ENCODE results near the gene TTC3. TPM values are rescaled to one million over a fixed set of nuclear protein-coding genes. Genes with fewer than 3 reads are reported as not detected.

Gene TTC3
- total RNA-seq, 1 experiment from 2014 or later: 29.0 TPM

DNA sequence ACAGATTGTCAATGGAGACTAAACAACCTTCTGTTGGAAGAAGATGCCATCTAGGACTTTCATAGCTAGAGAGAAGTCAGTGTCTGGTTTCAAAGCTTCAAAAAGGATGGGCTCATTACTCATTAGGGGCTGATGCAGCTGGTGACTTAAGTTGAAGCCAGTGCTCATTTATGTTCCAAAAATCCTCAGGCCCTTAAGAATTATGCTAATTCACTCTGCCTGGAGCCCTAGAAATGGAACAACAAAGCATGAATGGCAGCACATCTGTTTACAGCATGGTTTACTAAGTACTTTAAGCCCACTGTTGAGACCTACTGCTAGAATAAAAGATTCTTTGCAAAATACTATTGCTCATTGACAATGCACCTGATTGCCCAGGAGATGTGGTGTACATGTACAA, 63.7 kb downstream of the TTC3 start:
- Mint-ChIP-seq H3K4me3 (no peak overlapping the region), H3K36me3 (peaks cover 13% of the 10 kb centered on the region), H3K4me1 (no peaks in the 10 kb centered on the region), H3K27me3 (ENCODE audit: low read depth) (no peaks in the 10 kb centered on the region), H3K27ac (no peak overlapping the region), H3K9me3 (peaks cover 3% of the 10 kb centered on the region; the same call in 1 of the 2 replicates)
- no peak for DNase-seq (ENCODE audit: low spot score)
- ChIA-PET CTCF (interaction anchor here (1.0 kb wide), 1 partner anchor 16 kb away, joined by 3 read pairs; no protein-coding TSS in a partner anchor), POLR2A (no interaction called here)
- TF ChIP-seq MXD4 (CRISPR knock-in tag; IDR thresholded peaks at IDR 0.05; ENCODE audit: borderline replicate concordance) (no peak), NR3C1 (CRISPR knock-in tag; conservative IDR thresholded peaks at IDR 0.05; ENCODE audit: low read depth) (no peak), TP53 (CRISPR knock-in tag; IDR thresholded peaks at IDR 0.05) (no peak), NFATC4 (CRISPR knock-in tag; IDR thresholded peaks at IDR 0.05) (no peak), RORB (CRISPR knock-in tag; IDR thresholded peaks at IDR 0.05) (no peak), OVOL2 (CRISPR knock-in tag; IDR thresholded peaks at IDR 0.05; ENCODE audit: borderline replicate concordance) (no peak), IRF2 (CRISPR knock-in tag; IDR thresholded peaks at IDR 0.05; ENCODE audit: borderline replicate concordance, low read depth) (no peak)
- TF ChIP-seq, protein P1, sequence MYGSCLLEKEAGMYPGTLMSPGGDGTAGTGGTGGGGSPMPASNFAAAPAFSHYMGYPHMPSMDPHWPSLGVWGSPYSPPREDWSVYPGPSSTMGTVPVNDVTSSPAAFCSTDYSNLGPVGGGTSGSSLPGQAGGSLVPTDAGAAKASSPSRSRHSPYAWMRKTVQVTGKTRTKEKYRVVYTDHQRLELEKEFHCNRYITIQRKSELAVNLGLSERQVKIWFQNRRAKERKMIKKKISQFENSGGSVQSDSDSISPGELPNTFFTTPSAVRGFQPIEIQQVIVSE (CRISPR knock-in tag; IDR thresholded peaks at IDR 0.05; ENCODE audit: borderline replicate concordance): no peak
- TF ChIP-seq, protein P2, sequence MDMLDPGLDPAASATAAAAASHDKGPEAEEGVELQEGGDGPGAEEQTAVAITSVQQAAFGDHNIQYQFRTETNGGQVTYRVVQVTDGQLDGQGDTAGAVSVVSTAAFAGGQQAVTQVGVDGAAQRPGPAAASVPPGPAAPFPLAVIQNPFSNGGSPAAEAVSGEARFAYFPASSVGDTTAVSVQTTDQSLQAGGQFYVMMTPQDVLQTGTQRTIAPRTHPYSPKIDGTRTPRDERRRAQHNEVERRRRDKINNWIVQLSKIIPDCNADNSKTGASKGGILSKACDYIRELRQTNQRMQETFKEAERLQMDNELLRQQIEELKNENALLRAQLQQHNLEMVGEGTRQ (CRISPR knock-in tag; IDR thresholded peaks at IDR 0.05): no peak
- TF ChIP-seq, protein P3, sequence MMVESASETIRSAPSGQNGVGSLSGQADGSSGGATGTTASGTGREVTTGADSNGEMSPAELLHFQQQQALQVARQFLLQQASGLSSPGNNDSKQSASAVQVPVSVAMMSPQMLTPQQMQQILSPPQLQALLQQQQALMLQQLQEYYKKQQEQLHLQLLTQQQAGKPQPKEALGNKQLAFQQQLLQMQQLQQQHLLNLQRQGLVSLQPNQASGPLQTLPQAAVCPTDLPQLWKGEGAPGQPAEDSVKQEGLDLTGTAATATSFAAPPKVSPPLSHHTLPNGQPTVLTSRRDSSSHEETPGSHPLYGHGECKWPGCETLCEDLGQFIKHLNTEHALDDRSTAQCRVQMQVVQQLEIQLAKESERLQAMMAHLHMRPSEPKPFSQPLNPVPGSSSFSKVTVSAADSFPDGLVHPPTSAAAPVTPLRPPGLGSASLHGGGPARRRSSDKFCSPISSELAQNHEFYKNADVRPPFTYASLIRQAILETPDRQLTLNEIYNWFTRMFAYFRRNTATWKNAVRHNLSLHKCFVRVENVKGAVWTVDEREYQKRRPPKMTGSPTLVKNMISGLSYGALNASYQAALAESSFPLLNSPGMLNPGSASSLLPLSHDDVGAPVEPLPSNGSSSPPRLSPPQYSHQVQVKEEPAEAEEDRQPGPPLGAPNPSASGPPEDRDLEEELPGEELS (CRISPR knock-in tag; IDR thresholded peaks at IDR 0.05): no peak
- ATAC-seq: no peak

- DNase-seq (ENCODE audit: low spot score) (no peak), ATAC-seq (no peak)
- peaks cover 17% of the 10 kb centered on the region for H3K36me3 Mint-ChIP-seq
- no peak overlapping the region for H3K27ac Mint-ChIP-seq
- TF ChIP-seq SMAD3 (CRISPR knock-in tag; IDR thresholded peaks at IDR 0.05; ENCODE audit: borderline replicate concordance): no peak
- no peak for TF ChIP-seq SP1 (CRISPR knock-in tag; conservative IDR thresholded peaks at IDR 0.05)
- no peak for TF ChIP-seq ZNF138 (CRISPR knock-in tag; conservative IDR thresholded peaks at IDR 0.05)
- TF ChIP-seq, protein P2 (CRISPR knock-in tag; IDR thresholded peaks at IDR 0.05): no peak
- TF ChIP-seq, protein P4, sequence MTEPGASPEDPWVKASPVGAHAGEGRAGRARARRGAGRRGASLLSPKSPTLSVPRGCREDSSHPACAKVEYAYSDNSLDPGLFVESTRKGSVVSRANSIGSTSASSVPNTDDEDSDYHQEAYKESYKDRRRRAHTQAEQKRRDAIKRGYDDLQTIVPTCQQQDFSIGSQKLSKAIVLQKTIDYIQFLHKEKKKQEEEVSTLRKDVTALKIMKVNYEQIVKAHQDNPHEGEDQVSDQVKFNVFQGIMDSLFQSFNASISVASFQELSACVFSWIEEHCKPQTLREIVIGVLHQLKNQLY (CRISPR knock-in tag; IDR thresholded peaks at IDR 0.05): no peak
- TF ChIP-seq AFF4 (CRISPR knock-in tag; IDR thresholded peaks at IDR 0.05; ENCODE audit: borderline replicate concordance): no peak
- TF ChIP-seq SMAD4 (CRISPR knock-in tag; IDR thresholded peaks at IDR 0.05): no peak
- no peak for TF ChIP-seq FOXP1 (CRISPR knock-in tag; IDR thresholded peaks at IDR 0.05; ENCODE audit: borderline replicate concordance)
- TF ChIP-seq JAZF1 (CRISPR knock-in tag; IDR thresholded peaks at IDR 0.05): no peak
- no peak for TF ChIP-seq NFATC4 (CRISPR knock-in tag; IDR thresholded peaks at IDR 0.05)
- no peak for TF ChIP-seq GTF2I (CRISPR knock-in tag; conservative IDR thresholded peaks at IDR 0.05)
- TF ChIP-seq, protein P5, sequence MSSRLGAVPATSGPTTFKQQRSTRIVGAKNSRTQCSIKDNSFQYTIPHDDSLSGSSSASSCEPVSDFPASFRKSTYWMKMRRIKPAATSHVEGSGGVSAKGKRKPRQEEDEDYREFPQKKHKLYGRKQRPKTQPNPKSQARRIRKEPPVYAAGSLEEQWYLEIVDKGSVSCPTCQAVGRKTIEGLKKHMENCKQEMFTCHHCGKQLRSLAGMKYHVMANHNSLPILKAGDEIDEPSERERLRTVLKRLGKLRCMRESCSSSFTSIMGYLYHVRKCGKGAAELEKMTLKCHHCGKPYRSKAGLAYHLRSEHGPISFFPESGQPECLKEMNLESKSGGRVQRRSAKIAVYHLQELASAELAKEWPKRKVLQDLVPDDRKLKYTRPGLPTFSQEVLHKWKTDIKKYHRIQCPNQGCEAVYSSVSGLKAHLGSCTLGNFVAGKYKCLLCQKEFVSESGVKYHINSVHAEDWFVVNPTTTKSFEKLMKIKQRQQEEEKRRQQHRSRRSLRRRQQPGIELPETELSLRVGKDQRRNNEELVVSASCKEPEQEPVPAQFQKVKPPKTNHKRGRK (CRISPR knock-in tag; IDR thresholded peaks at IDR 0.05; ENCODE audit: borderline replicate concordance): no peak
- no peak for TF ChIP-seq HMGA2 (CRISPR knock-in tag; IDR thresholded peaks at IDR 0.05)
- TF ChIP-seq TCF7 (CRISPR knock-in tag; IDR thresholded peaks at IDR 0.05; ENCODE audit: low read depth): no peak
- ChIA-PET POLR2A (no interaction called here), CTCF (no interaction called here)
- peaks cover 3% of the 10 kb centered on the region; the same call in 1 of the 2 replicates for H3K9me3 Mint-ChIP-seq
- no peaks in the 10 kb centered on the region for H3K27me3 Mint-ChIP-seq (ENCODE audit: low read depth)
- H3K4me3 Mint-ChIP-seq: no peak overlapping the region
- H3K4me1 Mint-ChIP-seq: no peaks in the 10 kb centered on the region
Observed at GRCh38 chr21:37139154-37139553, 66.1 kb downstream of the TTC3 start.

Data from WTC11 (cell line).